CD4-positive, alpha-beta T cell (primary cell): ENCODE data around the gene RNASE13. TPM values are rescaled to one million over a fixed set of nuclear protein-coding genes. Genes with fewer than 3 reads are reported as not detected.
A peak's percentile ranks its signal among the peaks of the same experiment; 100 is the strongest.

Experiments
- ATAC-seq: fragments of 200-7000 bp; cut with Tn5 transposase; one replicate; pipeline ENCODE4 v1.10.0; 2022; ENCODE audit warnings: mild to moderate bottlenecking; ENCODE audit not compliant: poor library complexity
- CTCF ChIA-PET: fragments of 350-600 bp; sonication (Branson Sonifier 250); formaldehyde crosslinking; loops from one replicate; lab custom pipeline; 2021; ENCODE audit warnings: antibody characterized with exemption, inconsistent platforms; lab: Charles Lee
- POLR2A ChIA-PET: fragments of 350-600 bp; sonication (Branson Sonifier 250); formaldehyde crosslinking; loops from one replicate; lab custom pipeline; 2021; ENCODE audit warnings: antibody characterized with exemption, inconsistent platforms; lab: Charles Lee
- DNase-seq, 14 experiments: peaks; one replicate each; pipeline ENCODE4 v3.0.0-alpha.2; 2013 to 2020; ENCODE audit warnings: mixed read lengths in 2 of 14
- H3K27ac ChIP-seq, 2 donors: one replicate each; pipeline versions ENCODE4 v1.5.1 to v1.7.0; 2013; ENCODE audit warnings: low read length in 2 of 2, low read depth in 1 of 2, mild to moderate bottlenecking in 1 of 2
- H3K27me3 ChIP-seq, 2 experiments: 1 replicate in 1 of 2; 2 replicates in 1 of 2; pipeline versions ENCODE4 v1.6.1 to v1.7.0; 2013; ENCODE audit warnings: low read length in 2 of 2, control low read depth in 1 of 2, mild to moderate bottlenecking in 1 of 2, moderate library complexity in 1 of 2; ENCODE audit not compliant: insufficient read depth in 2 of 2, control insufficient read depth in 1 of 2
- H3K36me3 ChIP-seq: one replicate; pipeline ENCODE4 v1.6.1; 2013; ENCODE audit warnings: low read length, control low read depth; ENCODE audit not compliant: insufficient read depth
- H3K4me1 ChIP-seq: one replicate; pipeline ENCODE4 v1.6.1; 2013; ENCODE audit warnings: low read length, control low read depth; ENCODE audit not compliant: insufficient read depth
- H3K4me3 ChIP-seq: one replicate; pipeline ENCODE4 v1.5.1; 2013; ENCODE audit warnings: mild to moderate bottlenecking, low read length, moderate library complexity
- H3K9me3 ChIP-seq, 2 experiments: 1 replicate in 1 of 2; 2 replicates in 1 of 2; pipeline versions ENCODE4 v1.6.1 to v1.7.0; 2013; ENCODE audit warnings: low read length in 2 of 2, mild to moderate bottlenecking in 2 of 2, control low read depth in 1 of 2, moderate library complexity in 1 of 2; ENCODE audit not compliant: control insufficient read depth in 1 of 2, insufficient read depth in 1 of 2
- H3K27ac Mint-ChIP-seq: one replicate; pipeline ENCODE4 v1.8.0; 2020; ENCODE audit warnings: mixed read lengths
- H3K27me3 Mint-ChIP-seq: one replicate; pipeline ENCODE4 v1.8.0; 2021; ENCODE audit warnings: mixed read lengths
- H3K36me3 Mint-ChIP-seq: one replicate; pipeline ENCODE4 v1.8.0; 2021; ENCODE audit warnings: low read depth, mixed read lengths
- H3K4me1 Mint-ChIP-seq: one replicate; pipeline ENCODE4 v1.8.0; 2021; ENCODE audit warnings: low read depth, mixed read lengths
- H3K4me3 Mint-ChIP-seq: one replicate; pipeline ENCODE4 v1.8.0; 2020; ENCODE audit warnings: mild to moderate bottlenecking, mixed read lengths
- H3K9me3 Mint-ChIP-seq: one replicate; pipeline ENCODE4 v1.8.0; 2020; ENCODE audit warnings: mixed read lengths
- CTCF ChIP-seq: fragments of 200-600 bp; IDR thresholded peaks from one replicate; pipeline ENCODE4 v1.8.0; 2022; ENCODE audit warnings: antibody characterized with exemption, mild to moderate bottlenecking
- intact Hi-C, 2 experiments: fragments of 100-400 bp; cut with DNase I in 1 of 2; cut with micrococcal nuclease in 1 of 2; formaldehyde crosslinking; loops; one replicate each; pipeline versions ENCODE4 v1.15.1 to v1.9.0; 2023 to 2025; cut with DNase I, micrococcal nuclease
- total RNA-seq, 174 experiments: library from RNA in 2 of 174; stranded (reverse) in 2 of 174; gene quantifications; one replicate each; pipeline ENCODE4 v1.2.3 and lab custom pipeline; 2021 to 2026

The RNASE13 gene
- total RNA-seq, 2 experiments from 2014 or later = not detected

DNA sequence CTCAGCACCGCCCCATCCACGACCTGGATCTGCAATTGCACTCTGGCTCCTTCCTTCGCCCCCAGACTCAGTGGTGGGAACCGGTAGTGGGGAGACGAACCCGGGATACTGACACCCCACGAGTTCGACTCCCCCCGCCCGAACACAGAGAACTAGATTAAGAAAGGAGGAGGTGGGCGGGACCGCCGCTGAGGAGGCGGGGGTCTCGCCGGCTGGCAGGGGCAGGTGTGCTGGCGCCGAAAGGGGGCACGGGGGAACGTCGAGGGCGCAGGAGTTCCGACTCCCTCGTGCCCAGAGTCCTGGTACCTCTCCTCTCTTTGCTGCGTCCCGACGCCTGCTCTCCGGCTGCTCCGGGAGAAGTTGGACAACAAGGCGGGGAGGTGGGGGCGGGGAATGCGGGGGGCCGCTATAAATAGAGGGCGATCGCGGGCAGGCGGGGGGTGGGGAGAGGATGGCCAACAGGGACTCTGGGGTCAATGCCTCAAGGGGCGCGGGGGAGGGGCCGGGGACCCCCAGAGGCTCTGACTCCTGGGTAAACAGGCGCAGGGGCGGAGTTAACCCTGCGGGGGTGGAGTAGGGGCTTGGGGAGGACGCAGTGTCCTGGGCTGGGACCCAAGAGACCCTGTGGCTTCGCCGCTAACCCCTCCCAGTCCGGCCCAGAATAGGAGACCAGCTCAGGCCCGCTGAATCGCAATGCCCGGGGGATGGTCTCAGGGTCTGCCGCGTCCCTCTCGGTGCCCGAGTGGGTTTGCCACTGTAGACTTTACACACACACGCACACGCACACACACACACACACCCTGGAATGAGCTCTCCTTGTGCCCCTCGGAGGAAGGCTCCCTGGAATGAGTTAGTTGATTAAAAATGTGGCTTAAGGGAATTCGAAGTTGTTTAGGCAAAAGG, 9.0 kb downstream of the RNASE13 start:
- peak overlapping the region; percentile 94 for H3K4me3 ChIP-seq
- Mint-ChIP-seq H3K4me3 (peak overlapping the region; percentile 93), H3K9me3 (no peaks in the 10 kb centered on the region), H3K27ac (peak overlapping the region; percentile 74), H3K27me3 (no peaks in the 10 kb centered on the region), H3K4me1 (peaks cover 21% of the 10 kb centered on the region), H3K36me3 (peaks cover 15% of the 10 kb centered on the region)
- peaks cover 28% of the 10 kb centered on the region for H3K4me1 ChIP-seq
- intact Hi-C loops = no loop called here
- DNase-seq (peak in 3 of 14 experiments; percentile 11 to 40 (median 23)), ATAC-seq (no peak)
- H3K27me3 ChIP-seq = no peaks in the 10 kb centered on the region
- TF ChIP-seq CTCF = no peak
- H3K27ac ChIP-seq = no peak overlapping the region
- peaks cover 3% of the 10 kb centered on the region for H3K36me3 ChIP-seq
- CTCF ChIA-PET = interaction anchor here (1.1 to 2.6 kb wide), 8 partner anchors 10 to 78 kb away, joined by 3 to 14 read pairs (median 6); no protein-coding TSS in a partner anchor
- H3K9me3 ChIP-seq = no peaks in the 10 kb centered on the region
- POLR2A ChIA-PET = interaction anchor here (1.1 to 2.4 kb wide), 3 partner anchors 10 to 342 kb away, joined by 3 to 19 read pairs (median 3); partner anchors contain the start of gene RNASE4

- TF ChIP-seq CTCF = no peak
- peak within 1 kb of the TSS; percentile 93 for H3K4me3 Mint-ChIP-seq
- no peaks in the 10 kb centered on the region for H3K27me3 ChIP-seq
- no peaks in the 10 kb centered on the region for H3K27me3 Mint-ChIP-seq
- ChIA-PET POLR2A (interaction anchor here (1.1 to 2.4 kb wide), 2 partner anchors 9 to 341 kb away, joined by 3 to 19 read pairs; partner anchors contain the start of gene RNASE4), CTCF (interaction anchor here (1.1 to 2.6 kb wide), 4 partner anchors 10 to 79 kb away, joined by 4 to 14 read pairs (median 8); no protein-coding TSS in a partner anchor)
- peaks cover 28% of the 10 kb centered on the region for H3K4me1 ChIP-seq
- peaks cover 8% of the 10 kb centered on the region for H3K36me3 ChIP-seq
- no peaks in the 10 kb centered on the region for H3K9me3 Mint-ChIP-seq
- peak within 1 kb of the TSS; percentile 94 for H3K4me3 ChIP-seq
- ATAC-seq = peak; percentile 88
- peaks cover 21% of the 10 kb centered on the region for H3K4me1 Mint-ChIP-seq
- no peaks in the 10 kb centered on the region for H3K9me3 ChIP-seq
- peak; percentile 66 to 89 (median 78) for DNase-seq
- intact Hi-C loops = no loop called here
- peak within 1 kb of the TSS; percentile 74 for H3K27ac Mint-ChIP-seq
- no peak within 1 kb of the TSS for H3K27ac ChIP-seq
- peaks cover 18% of the 10 kb centered on the region for H3K36me3 Mint-ChIP-seq
Measured at GRCh38 chr14:21024585-21025370, 9.8 kb downstream of the RNASE13 start, which contains the start of gene NDRG2. NDRG2 (minus strand) TSS chr14:21025061; CDS start chr14:21023315, 1,746 bp downstream.
